ENCODE data around the gene CDK18. TPM values are rescaled to one million over a fixed set of nuclear protein-coding genes. Genes with fewer than 3 reads are reported as not detected.

Gene CDK18
- polyA plus RNA-seq, 1 donor (not counting 4 experiments of a cell fraction or from before 2014, with no cell fraction given), result 10.9 TPM

- Histone ChIP-seq H3K4me1 (ENCODE audit: control insufficient read depth, extremely low read depth, insufficient read depth, low read length) (peaks cover 12% of the 10 kb centered on the region), H3K9me1 (ENCODE audit: control insufficient read depth, extremely low read depth, insufficient read depth, low read length) (no peaks in the 10 kb centered on the region), H3K4me3 (ENCODE audit: control insufficient read depth in 2 of 3, extremely low read depth in 1 of 3, insufficient read depth in 2 of 3, low read depth in 1 of 3, low read length in 3 of 3) (no peak overlapping the region), H4K20me1 (ENCODE audit: control insufficient read depth, extremely low read depth, insufficient read depth, low read length) (no peaks in the 10 kb centered on the region), H3K9ac (ENCODE audit: control insufficient read depth, extremely low read depth, insufficient read depth, low read length) (no peak overlapping the region), H3K4me2 (ENCODE audit: control insufficient read depth, extremely low read depth, insufficient read depth, low read depth, low read length) (no peak overlapping the region), H2AFZ (ENCODE audit: control insufficient read depth, low read length) (no peak overlapping the region), H3K27ac (ENCODE audit: control insufficient read depth, insufficient read depth, low read length) (no peak overlapping the region), H3K9me3 (ENCODE audit: control insufficient read depth, low read depth, low read length) (peaks cover 4% of the 10 kb centered on the region), H3K27me3 (ENCODE audit: control insufficient read depth, extremely low read depth, insufficient read depth, low read length) (peaks cover 14% of the 10 kb centered on the region), H3K36me3 (ENCODE audit: control insufficient read depth in 2 of 2, extremely low read depth in 1 of 2, insufficient read depth in 2 of 2, low read length in 2 of 2) (no peaks in the 10 kb centered on the region), H3K79me2 (ENCODE audit: control insufficient read depth, insufficient read depth, low read length) (no peaks in the 10 kb centered on the region)
- FAIRE-seq (no peak), DNase-seq (ENCODE audit: low read depth, low spot score) (no peak)
- dilution Hi-C loops (cut with MboI; ENCODE audit: extremely low pct_ligation_motif_present, low sequenced_read_pairs), result no loop called here
- TF ChIP-seq CTCF (optimal IDR thresholded peaks at IDR 0.05 in 1 of 3, IDR thresholded peaks at IDR 0.05 in 1 of 3, conservative IDR thresholded peaks at IDR 0.05 in 1 of 3; ENCODE audit: extremely low read depth in 1 of 3, insufficient read depth in 2 of 3, low read length in 3 of 3) (no peak), EZH2 (IDR thresholded peaks at IDR 0.05; ENCODE audit: low read length) (no peak)
Observed at GRCh38 chr1:205473475-205473874, 31.0 kb upstream of the CDK18 start.

- no peak for TF ChIP-seq EZH2 (IDR thresholded peaks at IDR 0.05; ENCODE audit: low read length)
- no peak for TF ChIP-seq CTCF (optimal IDR thresholded peaks at IDR 0.05 in 1 of 3, IDR thresholded peaks at IDR 0.05 in 1 of 3, conservative IDR thresholded peaks at IDR 0.05 in 1 of 3; ENCODE audit: extremely low read depth in 1 of 3, insufficient read depth in 2 of 3, low read length in 3 of 3)
- Histone ChIP-seq H3K9ac (ENCODE audit: control insufficient read depth, extremely low read depth, insufficient read depth, low read length) (no peak overlapping the region), H3K9me3 (ENCODE audit: control insufficient read depth, low read depth, low read length) (peaks cover 4% of the 10 kb centered on the region), H3K9me1 (ENCODE audit: control insufficient read depth, extremely low read depth, insufficient read depth, low read length) (no peaks in the 10 kb centered on the region), H3K4me3 (ENCODE audit: control insufficient read depth in 2 of 3, extremely low read depth in 1 of 3, insufficient read depth in 2 of 3, low read depth in 1 of 3, low read length in 3 of 3) (no peak overlapping the region), H3K36me3 (ENCODE audit: control insufficient read depth in 2 of 2, extremely low read depth in 1 of 2, insufficient read depth in 2 of 2, low read length in 2 of 2) (no peaks in the 10 kb centered on the region), H3K79me2 (ENCODE audit: control insufficient read depth, insufficient read depth, low read length) (no peaks in the 10 kb centered on the region), H3K4me1 (ENCODE audit: control insufficient read depth, extremely low read depth, insufficient read depth, low read length) (peaks cover 15% of the 10 kb centered on the region), H3K4me2 (ENCODE audit: control insufficient read depth, extremely low read depth, insufficient read depth, low read depth, low read length) (no peak overlapping the region), H3K27me3 (ENCODE audit: control insufficient read depth, extremely low read depth, insufficient read depth, low read length) (peaks cover 14% of the 10 kb centered on the region), H3K27ac (ENCODE audit: control insufficient read depth, insufficient read depth, low read length) (no peak overlapping the region), H2AFZ (ENCODE audit: control insufficient read depth, low read length) (no peak overlapping the region), H4K20me1 (ENCODE audit: control insufficient read depth, extremely low read depth, insufficient read depth, low read length) (no peaks in the 10 kb centered on the region)
- dilution Hi-C loops (cut with MboI; ENCODE audit: extremely low pct_ligation_motif_present, low sequenced_read_pairs), result no loop called here
- FAIRE-seq (no peak), DNase-seq (ENCODE audit: low read depth, low spot score) (no peak)
Observed at GRCh38 chr1:205473966-205474365, 30.5 kb upstream of the CDK18 start.

All from keratinocyte (primary cell).